Osteoblast (primary cell): ENCODE data around the gene MRAP. TPM values are rescaled to one million over a fixed set of nuclear protein-coding genes. Genes with fewer than 3 reads are reported as not detected.

Source experiments
- DNase-seq: peaks from one replicate; pipeline ENCODE4 v3.0.0; 2011; ENCODE audit warnings: low spot score, mixed read lengths; ENCODE audit not compliant: insufficient read length; ENCODE audit errors: missing footprints
- H2AFZ ChIP-seq: 2 replicates; pipeline ENCODE4 v1.6.0; 2011; ENCODE audit warnings: mild to moderate bottlenecking, low read length
- H3K27ac ChIP-seq: 2 replicates; pipeline ENCODE4 v1.5.1; 2011; ENCODE audit warnings: mild to moderate bottlenecking, low read depth, low read length, moderate library complexity
- H3K27me3 ChIP-seq: 2 replicates; pipeline ENCODE4 v1.6.0; 2012; ENCODE audit warnings: mild to moderate bottlenecking, control low read depth, inconsistent platforms, low read length, moderate library complexity; ENCODE audit not compliant: insufficient read depth
- H3K36me3 ChIP-seq: 2 replicates; pipeline ENCODE4 v1.5.1; 2011; ENCODE audit warnings: mild to moderate bottlenecking, low read length, control low read depth, moderate library complexity; ENCODE audit not compliant: insufficient read depth
- H3K4me1 ChIP-seq: 2 replicates; pipeline ENCODE4 v1.5.1; 2011; ENCODE audit warnings: mild to moderate bottlenecking, low read length, control low read depth, moderate library complexity; ENCODE audit not compliant: insufficient read depth
- H3K4me2 ChIP-seq: 2 replicates; pipeline ENCODE4 v1.6.0; 2011; ENCODE audit warnings: mild to moderate bottlenecking, low read length; ENCODE audit not compliant: insufficient read depth
- H3K4me3 ChIP-seq: fragments of 200-600 bp; sonication (generic); 3 replicates; pipeline ENCODE4 v1.5.1; 2012; ENCODE audit warnings: mild to moderate bottlenecking, low read length, inconsistent platforms; ENCODE audit not compliant: insufficient read depth
- H3K79me2 ChIP-seq: 2 replicates; pipeline ENCODE4 v1.6.0; 2012; ENCODE audit warnings: mild to moderate bottlenecking, low read length, control low read depth, inconsistent platforms; ENCODE audit not compliant: insufficient read depth
- H3K9me3 ChIP-seq: 2 replicates; pipeline ENCODE4 v1.5.1; 2011; ENCODE audit warnings: low read depth, low read length, control low read depth
- H4K20me1 ChIP-seq: 2 replicates; pipeline ENCODE4 v1.6.0; 2012; ENCODE audit warnings: mild to moderate bottlenecking, low read length, control low read depth; ENCODE audit not compliant: insufficient read depth
- CTCF ChIP-seq: IDR thresholded peaks from 2 replicates; pipeline ENCODE4 v1.5.1; 2011; ENCODE audit warnings: mild to moderate bottlenecking, low read depth, low read length, moderate library complexity; ENCODE audit errors: extremely low read depth
- total RNA-seq: library from RNA; depleted of rRNA; stranded (reverse); fragments of >200 nt; gene quantifications from 2 replicates; pipeline ENCODE4 v1.2.3, GENCODE V29; 2012

The MRAP gene
- total RNA-seq, 1 donor = 0.72 TPM

DNA sequence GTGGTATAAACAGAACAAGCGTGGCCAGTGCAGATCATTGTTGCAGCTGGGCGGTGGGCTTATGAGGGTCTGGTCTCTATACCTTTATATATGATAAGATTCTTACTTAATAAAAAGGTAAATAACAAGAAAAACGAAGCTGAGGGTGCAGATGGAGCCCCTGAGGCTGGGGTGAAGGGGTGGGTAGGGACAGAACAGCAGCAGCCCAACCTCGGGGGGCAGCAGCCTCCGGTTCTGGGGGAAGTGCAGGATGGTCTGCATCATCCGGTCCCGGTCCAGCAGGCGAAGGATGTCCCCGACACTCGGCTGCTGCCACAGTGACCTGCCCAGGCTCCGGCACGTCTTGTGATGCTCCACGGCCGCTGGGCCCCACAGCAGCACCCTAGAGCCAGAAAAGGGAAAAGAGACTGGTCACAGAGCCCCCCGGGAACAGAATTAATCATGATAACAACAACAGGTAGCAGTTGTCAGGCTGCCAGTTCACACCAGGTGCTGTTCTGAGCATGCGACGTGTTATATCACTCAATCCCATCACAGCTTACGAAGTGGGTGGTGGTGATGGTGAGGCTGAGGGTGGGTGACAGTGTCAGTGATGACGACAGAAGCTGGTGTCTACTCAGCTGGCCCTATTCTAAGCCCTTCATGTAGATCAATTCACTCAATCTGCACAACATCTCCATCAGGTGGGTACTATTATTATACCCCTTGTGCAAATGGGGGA is 35.5 kb downstream of the MRAP start:
- Histone ChIP-seq H3K79me2 (no peaks in the 10 kb centered on the region), H2AFZ (no peak overlapping the region), H3K4me1 (peaks cover 8% of the 10 kb centered on the region), H4K20me1 (peaks cover 3% of the 10 kb centered on the region), H3K27ac (no peak overlapping the region), H3K36me3 (peaks cover 80% of the 10 kb centered on the region), H3K9me3 (no peaks in the 10 kb centered on the region), H3K27me3 (no peaks in the 10 kb centered on the region), H3K4me2 (no peak overlapping the region), H3K4me3 (no peak overlapping the region)
- no peak for DNase-seq
- TF ChIP-seq CTCF = no peak

GRCh38 chr21:32334980-32335531 is 36.4 kb downstream of the MRAP start:
- DNase-seq = no peak
- H3K4me1 ChIP-seq = no peaks in the 10 kb centered on the region
- no peak overlapping the region for H2AFZ ChIP-seq
- H4K20me1 ChIP-seq = peaks cover 3% of the 10 kb centered on the region
- H3K4me3 ChIP-seq = no peak overlapping the region
- no peaks in the 10 kb centered on the region for H3K27me3 ChIP-seq
- no peaks in the 10 kb centered on the region for H3K9me3 ChIP-seq
- no peak overlapping the region for H3K27ac ChIP-seq
- H3K4me2 ChIP-seq = no peak overlapping the region
- no peak for TF ChIP-seq CTCF
- no peaks in the 10 kb centered on the region for H3K79me2 ChIP-seq
- peaks cover 82% of the 10 kb centered on the region for H3K36me3 ChIP-seq

GRCh38 chr21:32335601-32336575 is 37.2 kb downstream of the MRAP start:
- TF ChIP-seq CTCF = no peak
- Histone ChIP-seq H3K9me3 (no peaks in the 10 kb centered on the region), H3K4me1 (no peaks in the 10 kb centered on the region), H2AFZ (no peak overlapping the region), H3K27ac (no peak overlapping the region), H3K79me2 (no peaks in the 10 kb centered on the region), H3K4me2 (no peak overlapping the region), H3K36me3 (peaks cover 85% of the 10 kb centered on the region), H3K27me3 (no peaks in the 10 kb centered on the region), H3K4me3 (no peak overlapping the region), H4K20me1 (peaks cover 3% of the 10 kb centered on the region)
- DNase-seq = no peak

DNA sequence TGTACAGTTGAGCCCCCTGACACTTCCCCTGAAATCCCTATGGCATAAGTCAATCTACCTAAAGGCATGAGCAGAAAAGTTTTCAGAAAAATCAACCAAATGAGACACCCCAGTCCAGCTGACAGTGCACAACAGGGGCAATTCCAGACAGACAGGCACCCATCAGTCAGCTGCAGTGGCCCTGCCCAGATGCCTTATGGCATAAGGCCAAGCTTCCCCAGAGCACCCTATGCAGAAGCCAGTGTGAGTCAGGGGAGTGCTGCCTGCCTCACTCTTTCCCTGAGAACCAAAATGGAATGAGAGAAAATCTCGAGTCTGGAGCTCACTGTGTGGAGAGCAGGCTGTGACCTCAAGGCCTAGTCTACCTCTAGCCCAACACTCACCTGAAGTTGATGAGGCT is 38.1 kb downstream of the MRAP start:
- peaks cover 86% of the 10 kb centered on the region for H3K36me3 ChIP-seq
- peaks cover 3% of the 10 kb centered on the region for H4K20me1 ChIP-seq
- no peak overlapping the region for H3K4me3 ChIP-seq
- no peak overlapping the region for H3K4me2 ChIP-seq
- no peak overlapping the region for H2AFZ ChIP-seq
- H3K27ac ChIP-seq = no peak overlapping the region
- H3K27me3 ChIP-seq = no peaks in the 10 kb centered on the region
- no peaks in the 10 kb centered on the region for H3K9me3 ChIP-seq
- DNase-seq = no peak
- H3K79me2 ChIP-seq = no peaks in the 10 kb centered on the region
- H3K4me1 ChIP-seq = no peaks in the 10 kb centered on the region
- no peak for TF ChIP-seq CTCF
